ENCODE measurements around the gene SPG7.

- TF ChIP-seq POLR2A (IDR thresholded peaks at IDR 0.05; ENCODE audit: low read length) (no peak), GATA1 (IDR thresholded peaks at IDR 0.05; ENCODE audit: low read depth, low read length) (no peak)
Observed at GRCh38 chr16:89473136-89473712, 35.0 kb upstream of the SPG7 start.
